ENCODE data around the gene TNNI2.

DNA sequence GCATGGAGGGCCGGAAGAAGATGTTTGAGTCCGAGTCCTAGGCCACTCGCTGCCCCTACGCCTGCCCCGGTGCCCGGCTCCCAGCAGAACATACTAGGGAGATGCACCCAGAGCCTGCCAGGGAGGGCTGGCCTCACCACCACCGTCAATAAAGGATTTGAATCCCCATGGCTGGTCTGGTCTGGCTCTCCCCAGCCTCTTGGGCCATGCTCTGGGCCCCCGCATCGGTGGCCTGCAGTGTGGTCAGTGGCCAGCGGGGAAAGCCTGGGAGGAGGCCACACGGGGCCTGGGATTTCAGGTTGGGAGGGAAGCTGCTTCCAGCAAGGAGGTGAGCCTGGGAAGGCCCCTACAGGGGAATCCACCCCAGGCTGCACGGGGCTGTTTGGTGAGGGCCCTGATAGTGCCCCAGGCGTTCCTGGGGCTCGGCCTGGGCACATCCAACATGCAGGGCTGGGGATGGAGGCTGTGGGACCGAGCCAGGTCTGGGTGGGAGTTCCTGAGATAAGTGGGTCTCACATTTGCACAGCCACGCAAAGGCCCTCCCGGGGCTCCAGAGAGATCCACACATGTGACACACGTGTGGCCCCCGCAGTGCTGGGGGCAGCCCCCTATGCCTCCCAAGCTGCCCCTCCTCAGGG, 2.8 kb downstream of the TNNI2 start:
- TF ChIP-seq EZH2 (IDR thresholded peaks at IDR 0.05; ENCODE audit: borderline replicate concordance, low read depth, low read length, severe bottlenecking), result no peak
- TF ChIP-seq, protein P1, sequence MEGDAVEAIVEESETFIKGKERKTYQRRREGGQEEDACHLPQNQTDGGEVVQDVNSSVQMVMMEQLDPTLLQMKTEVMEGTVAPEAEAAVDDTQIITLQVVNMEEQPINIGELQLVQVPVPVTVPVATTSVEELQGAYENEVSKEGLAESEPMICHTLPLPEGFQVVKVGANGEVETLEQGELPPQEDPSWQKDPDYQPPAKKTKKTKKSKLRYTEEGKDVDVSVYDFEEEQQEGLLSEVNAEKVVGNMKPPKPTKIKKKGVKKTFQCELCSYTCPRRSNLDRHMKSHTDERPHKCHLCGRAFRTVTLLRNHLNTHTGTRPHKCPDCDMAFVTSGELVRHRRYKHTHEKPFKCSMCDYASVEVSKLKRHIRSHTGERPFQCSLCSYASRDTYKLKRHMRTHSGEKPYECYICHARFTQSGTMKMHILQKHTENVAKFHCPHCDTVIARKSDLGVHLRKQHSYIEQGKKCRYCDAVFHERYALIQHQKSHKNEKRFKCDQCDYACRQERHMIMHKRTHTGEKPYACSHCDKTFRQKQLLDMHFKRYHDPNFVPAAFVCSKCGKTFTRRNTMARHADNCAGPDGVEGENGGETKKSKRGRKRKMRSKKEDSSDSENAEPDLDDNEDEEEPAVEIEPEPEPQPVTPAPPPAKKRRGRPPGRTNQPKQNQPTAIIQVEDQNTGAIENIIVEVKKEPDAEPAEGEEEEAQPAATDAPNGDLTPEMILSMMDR (IDR thresholded peaks at IDR 0.05; ENCODE audit: borderline replicate concordance, extremely low read depth, low read length, poor library complexity, severe bottlenecking), result no peak

Measured in DND-41 (cell line).